Mononuclear cell (primary cell): ENCODE measurements around the gene CHPF2. TPM values are rescaled to one million over a fixed set of nuclear protein-coding genes. Genes with fewer than 3 reads are reported as not detected.

ENCODE experiments used
- H3K27me3 ChIP-seq: 2 replicates; pipeline ENCODE4 v1.6.0; 2011; ENCODE audit warnings: low read length, control low read depth; ENCODE audit not compliant: insufficient read depth
- H3K4me1 ChIP-seq: 2 replicates; pipeline ENCODE4 v1.5.1; 2011; ENCODE audit warnings: mild to moderate bottlenecking, low read length, control low read depth; ENCODE audit not compliant: insufficient read depth
- H3K4me3 ChIP-seq: 2 replicates; pipeline ENCODE4 v1.5.1; 2011; ENCODE audit warnings: mild to moderate bottlenecking, low read length, moderate library complexity
- H3K9me3 ChIP-seq: 2 replicates; pipeline ENCODE4 v1.5.1; 2011; ENCODE audit warnings: low read depth, mild to moderate bottlenecking, control low read depth, low read length
- total RNA-seq: library from RNA; depleted of rRNA; stranded (reverse); fragments of >200 nt; gene quantifications from one replicate; pipeline ENCODE4 v1.2.3, GENCODE V29; 2012

The CHPF2 gene
- total RNA-seq, 1 donor, result 25.0 TPM

GRCh38 chr7:151198945-151199848 is 33.1 kb upstream of the CHPF2 start:
- Histone ChIP-seq H3K4me1 (no peaks in the 10 kb centered on the region), H3K4me3 (no peak overlapping the region), H3K9me3 (no peaks in the 10 kb centered on the region), H3K27me3 (no peaks in the 10 kb centered on the region)

DNA sequence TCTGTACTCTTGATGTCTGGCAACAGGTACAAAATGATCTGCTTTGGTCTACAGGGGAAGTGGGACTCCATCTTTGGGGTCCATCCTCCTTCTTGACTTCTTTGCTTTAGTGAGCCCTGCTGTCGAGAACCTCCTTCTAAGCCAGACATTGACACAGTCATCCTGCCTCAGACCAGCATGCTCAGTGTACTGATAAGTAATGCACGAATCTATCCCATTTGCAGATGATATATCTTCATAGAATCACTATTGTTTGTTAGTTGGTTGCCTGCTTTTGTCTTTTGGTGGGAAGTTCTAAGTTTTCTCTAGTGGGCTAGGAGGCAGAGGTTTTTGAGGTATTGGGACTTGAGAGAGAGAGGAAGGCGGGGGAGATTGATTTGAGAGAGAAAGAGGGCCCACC is 30.9 kb upstream of the CHPF2 start:
- Histone ChIP-seq H3K4me1 (no peaks in the 10 kb centered on the region), H3K4me3 (no peak overlapping the region), H3K27me3 (no peaks in the 10 kb centered on the region), H3K9me3 (no peaks in the 10 kb centered on the region)

DNA sequence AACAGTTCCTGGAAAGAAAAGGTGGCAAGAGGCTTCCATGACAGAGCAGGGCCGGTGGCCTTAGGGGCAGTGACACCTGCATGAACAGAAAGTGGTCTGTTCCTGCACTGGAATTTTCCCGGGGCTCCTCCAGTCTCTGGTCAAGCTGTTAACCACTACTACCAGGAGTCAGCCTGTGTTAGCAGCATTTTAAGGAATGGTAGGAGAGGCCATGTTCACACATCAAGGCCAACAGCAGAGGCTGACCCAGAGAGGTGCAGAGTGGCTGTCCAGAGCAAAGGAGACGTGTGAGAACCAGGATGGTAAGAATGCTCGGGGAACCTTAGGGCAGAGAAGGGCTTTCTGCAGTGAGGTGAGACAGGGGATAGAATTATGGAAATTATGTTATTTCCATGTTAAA is 30.5 kb upstream of the CHPF2 start:
- Histone ChIP-seq H3K4me3 (no peak overlapping the region), H3K9me3 (no peaks in the 10 kb centered on the region), H3K4me1 (peaks cover 2% of the 10 kb centered on the region), H3K27me3 (no peaks in the 10 kb centered on the region)

DNA sequence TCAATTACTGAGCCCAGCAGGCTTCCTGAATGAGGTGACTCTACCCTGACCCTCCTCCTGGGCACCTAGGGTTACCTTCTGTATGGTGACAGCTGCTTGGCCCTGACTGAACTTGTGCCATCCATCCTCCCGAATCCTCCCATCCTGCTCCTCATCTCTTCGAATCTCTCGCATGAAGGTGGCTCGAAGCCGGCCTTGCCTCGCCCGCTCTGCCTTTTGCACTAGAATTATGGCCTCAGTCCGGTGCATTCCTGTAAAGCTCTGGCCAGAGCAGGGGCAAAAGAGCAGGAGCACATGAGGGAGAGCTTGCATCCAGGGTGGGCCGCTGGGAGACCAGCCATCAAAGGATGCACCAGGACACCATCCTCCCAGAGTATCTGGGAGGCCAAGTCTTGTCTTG is 29.4 kb upstream of the CHPF2 start:
- H3K4me3 ChIP-seq, result no peak overlapping the region
- peaks cover 13% of the 10 kb centered on the region for H3K4me1 ChIP-seq
- H3K27me3 ChIP-seq, result no peaks in the 10 kb centered on the region
- H3K9me3 ChIP-seq, result no peaks in the 10 kb centered on the region

DNA sequence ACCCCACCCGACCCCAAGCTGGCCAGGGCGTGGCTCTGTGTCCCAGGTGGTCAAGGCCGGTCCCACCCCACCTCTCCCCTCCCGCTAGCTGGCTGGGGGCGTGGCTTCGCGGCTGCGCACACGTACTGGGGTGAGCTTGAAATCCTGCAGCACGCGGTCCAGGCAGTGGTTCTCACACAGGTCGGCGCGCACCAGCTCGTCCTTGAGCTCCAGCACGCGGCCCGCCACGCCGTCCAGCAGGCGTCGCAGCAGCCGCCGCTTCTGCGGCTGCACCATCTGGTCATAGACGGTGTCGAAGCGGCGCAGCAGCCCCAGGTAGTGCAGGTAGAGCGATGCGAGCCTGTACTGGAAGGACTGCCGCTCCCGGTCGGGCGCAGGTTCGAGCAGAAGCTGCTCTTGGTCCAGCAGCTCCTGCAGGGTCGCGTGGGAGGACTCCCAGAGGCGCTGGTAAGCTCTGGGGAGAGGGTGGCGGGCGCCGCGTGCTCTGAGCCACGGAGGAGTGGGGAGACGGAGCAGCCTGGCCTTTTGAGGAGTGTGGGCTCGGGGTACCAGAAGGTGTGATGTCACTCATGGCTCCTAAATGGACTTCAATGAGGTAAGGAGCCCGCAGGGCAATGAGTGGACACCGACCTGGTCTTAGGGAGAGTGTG is 27.8 kb upstream of the CHPF2 start:
- H3K27me3 ChIP-seq, result no peaks in the 10 kb centered on the region
- H3K9me3 ChIP-seq, result no peaks in the 10 kb centered on the region
- H3K4me1 ChIP-seq, result peaks cover 16% of the 10 kb centered on the region
- no peak overlapping the region for H3K4me3 ChIP-seq

DNA sequence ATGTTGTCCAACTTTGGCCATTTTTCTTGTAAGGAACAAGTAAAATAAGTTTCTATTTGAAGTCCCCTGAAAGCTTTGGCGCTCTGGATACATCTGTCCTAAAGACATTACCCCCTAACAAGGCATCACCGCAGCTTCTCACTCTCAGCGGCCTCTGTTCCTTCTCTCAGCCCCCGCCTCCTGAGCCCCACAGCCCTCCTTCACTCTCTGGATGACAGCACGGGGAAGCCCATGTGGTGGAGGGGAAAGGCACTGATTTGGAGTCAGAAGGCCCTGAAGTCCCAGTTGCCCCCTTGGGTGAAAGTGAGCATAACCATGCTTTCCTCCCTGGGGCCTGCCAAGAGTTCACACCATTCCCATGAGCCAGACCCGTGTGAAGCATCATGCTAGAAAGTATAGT is 26.6 kb upstream of the CHPF2 start:
- no peaks in the 10 kb centered on the region for H3K9me3 ChIP-seq
- no peak overlapping the region for H3K4me3 ChIP-seq
- H3K27me3 ChIP-seq, result no peaks in the 10 kb centered on the region
- H3K4me1 ChIP-seq, result peaks cover 16% of the 10 kb centered on the region

- H3K9me3 ChIP-seq, result no peaks in the 10 kb centered on the region
- no peak overlapping the region for H3K4me3 ChIP-seq
- H3K4me1 ChIP-seq, result peaks cover 16% of the 10 kb centered on the region
- no peaks in the 10 kb centered on the region for H3K27me3 ChIP-seq
These were observed 25.4 kb upstream of the CHPF2 start for GRCh38 chr7:151206914-151207313.

DNA sequence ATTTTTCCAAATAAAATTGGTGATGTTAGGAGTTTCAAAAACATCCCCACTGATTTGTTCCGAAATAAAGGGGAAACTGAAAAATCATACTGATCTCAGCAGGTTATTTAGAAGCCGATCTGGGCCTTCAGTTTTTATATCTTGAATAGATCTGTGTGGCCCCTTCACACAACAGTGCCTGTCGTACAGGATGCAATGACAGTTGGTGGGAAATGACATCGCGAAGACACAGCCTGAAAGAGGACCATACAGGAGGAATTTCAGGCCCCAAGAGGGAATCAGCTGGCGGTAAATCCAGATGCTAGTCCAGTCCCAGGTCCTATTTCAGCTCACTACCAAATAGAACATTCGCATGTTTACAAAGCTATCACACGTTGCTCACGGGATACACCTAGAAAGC is 25.0 kb upstream of the CHPF2 start:
- H3K27me3 ChIP-seq, result no peaks in the 10 kb centered on the region
- H3K4me3 ChIP-seq, result no peak overlapping the region
- H3K9me3 ChIP-seq, result no peaks in the 10 kb centered on the region
- peaks cover 16% of the 10 kb centered on the region for H3K4me1 ChIP-seq

- H3K4me1 ChIP-seq, result peaks cover 16% of the 10 kb centered on the region
- H3K27me3 ChIP-seq, result no peaks in the 10 kb centered on the region
- H3K9me3 ChIP-seq, result no peaks in the 10 kb centered on the region
- no peak overlapping the region for H3K4me3 ChIP-seq
These were observed 24.5 kb upstream of the CHPF2 start for GRCh38 chr7:151207804-151208203.

DNA sequence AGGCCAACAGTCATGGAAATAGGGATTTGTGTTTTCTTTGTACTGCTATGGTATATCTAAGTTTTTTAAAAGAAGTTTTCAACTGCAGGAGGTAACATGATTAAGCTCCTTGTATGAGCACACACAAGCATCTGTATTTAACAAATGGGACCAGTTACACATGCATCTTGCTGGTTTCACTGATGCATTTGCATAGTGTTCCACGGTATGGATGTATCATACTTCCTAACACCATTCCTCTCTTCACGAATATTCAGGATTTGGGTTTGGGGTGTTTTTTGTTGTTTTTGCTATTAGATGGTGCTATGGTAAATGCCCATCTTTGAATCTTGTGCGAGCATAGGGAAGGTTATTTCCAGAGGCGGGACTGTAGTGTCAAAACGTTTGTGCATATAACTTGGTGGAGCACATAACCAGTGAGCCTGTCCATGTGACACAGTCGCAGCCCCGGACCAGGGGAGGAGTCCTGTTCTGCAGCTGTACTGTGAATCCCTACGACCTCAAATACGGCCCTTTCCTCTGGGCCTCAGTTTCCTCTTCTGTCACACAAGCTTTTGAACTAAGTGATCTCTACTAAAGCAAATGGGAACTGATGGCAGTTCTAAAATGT is 23.9 kb upstream of the CHPF2 start:
- Histone ChIP-seq H3K9me3 (no peaks in the 10 kb centered on the region), H3K27me3 (no peaks in the 10 kb centered on the region), H3K4me3 (no peak overlapping the region), H3K4me1 (peaks cover 16% of the 10 kb centered on the region)

GRCh38 chr7:151209588-151209987 is 22.7 kb upstream of the CHPF2 start:
- Histone ChIP-seq H3K9me3 (no peaks in the 10 kb centered on the region), H3K4me1 (peaks cover 16% of the 10 kb centered on the region), H3K27me3 (no peaks in the 10 kb centered on the region), H3K4me3 (no peak overlapping the region)

DNA sequence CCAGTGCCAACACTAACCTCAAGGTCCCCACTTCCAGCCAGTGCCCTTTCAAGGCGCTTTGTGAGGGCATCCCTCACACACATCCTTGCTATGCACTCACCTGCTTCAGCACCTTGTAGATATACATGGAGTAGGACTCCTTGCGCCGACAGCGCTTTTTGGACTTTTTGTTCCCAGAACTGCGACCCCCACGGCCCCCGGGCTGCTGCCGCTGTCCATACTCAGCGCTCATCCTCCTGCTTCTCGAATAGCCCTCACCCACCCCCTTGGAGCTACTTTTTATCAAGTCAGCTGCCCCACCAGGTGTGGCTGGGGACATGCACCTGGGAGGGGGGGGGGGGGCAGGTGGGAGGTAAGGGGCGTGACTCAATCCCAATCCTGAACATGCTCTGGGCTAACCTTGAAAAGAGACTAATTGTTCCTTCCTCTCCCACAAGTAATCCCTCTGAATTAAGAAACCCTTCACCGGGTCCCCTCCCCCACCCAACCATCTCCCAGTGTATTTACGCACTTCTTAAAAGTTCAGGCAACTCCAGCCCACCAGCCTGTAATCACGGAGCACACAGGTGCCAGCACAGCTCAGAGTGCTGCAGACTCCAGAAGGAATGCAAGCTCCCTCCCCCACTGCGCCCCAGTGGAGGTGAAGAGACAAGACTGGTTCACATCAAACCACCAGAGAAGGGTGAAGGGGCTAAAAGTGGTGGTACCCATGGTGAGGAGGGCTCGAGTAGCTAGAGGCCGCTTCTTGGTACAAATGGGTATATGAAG is 22.0 kb upstream of the CHPF2 start, which contains the start of gene H2BK1:
TSS of gene H2BK1 (minus strand) at position 402 of the 768 bp plus-strand sequence. CDS start at position 232, 170 bp downstream.
- Histone ChIP-seq H3K27me3 (no peaks in the 10 kb centered on the region), H3K9me3 (no peaks in the 10 kb centered on the region), H3K4me1 (peaks cover 16% of the 10 kb centered on the region), H3K4me3 (no peak within 1 kb of the TSS)

GRCh38 chr7:151211155-151211772 is 21.0 kb upstream of the CHPF2 start:
- Histone ChIP-seq H3K4me1 (peaks cover 16% of the 10 kb centered on the region), H3K9me3 (no peaks in the 10 kb centered on the region), H3K27me3 (no peaks in the 10 kb centered on the region), H3K4me3 (no peak overlapping the region)

- Histone ChIP-seq H3K4me1 (peaks cover 5% of the 10 kb centered on the region), H3K4me3 (no peak overlapping the region), H3K27me3 (no peaks in the 10 kb centered on the region), H3K9me3 (no peaks in the 10 kb centered on the region)
These were observed 19.7 kb upstream of the CHPF2 start for GRCh38 chr7:151212626-151213025.
